PFSK-1 (cell line): ENCODE results near the gene SOWAHC.

Source experiments
- FOXP2 ChIP-seq: optimal IDR thresholded peaks from 2 replicates; pipeline ENCODE3; 2011; ENCODE audit warnings: borderline replicate concordance, control low read depth, inconsistent platforms; ENCODE audit not compliant: insufficient read depth; ENCODE audit errors: extremely low read length, extremely low read depth
- POLR2AphosphoS5 ChIP-seq: IDR thresholded peaks from 2 replicates; pipeline ENCODE4 v1.6.1; 2012; ENCODE audit warnings: low read depth, mild to moderate bottlenecking, control low read depth, low read length, moderate library complexity
- REST ChIP-seq, 2 experiments: IDR thresholded peaks; 2 replicates each; pipeline versions ENCODE4 v1.6.1 to v1.8.0; 2011 to 2012; ENCODE audit warnings: low read depth in 2 of 2, low read length in 2 of 2, control low read depth in 1 of 2, inconsistent platforms in 1 of 2, mild to moderate bottlenecking in 1 of 2, moderate library complexity in 1 of 2; ENCODE audit not compliant: insufficient read depth in 1 of 2
- SIN3A ChIP-seq: IDR thresholded peaks from 2 replicates; pipeline ENCODE4 v1.6.1; 2012; ENCODE audit warnings: mild to moderate bottlenecking, low read length, moderate library complexity, borderline replicate concordance; ENCODE audit not compliant: insufficient read depth
- TAF1 ChIP-seq: IDR thresholded peaks from 2 replicates; pipeline ENCODE4 v1.6.1; 2012; ENCODE audit warnings: low read length, control low read depth, borderline replicate concordance; ENCODE audit not compliant: insufficient read depth

The SOWAHC gene

GRCh38 chr2:109616184-109616583 is 2.0 kb downstream of the SOWAHC start:
- no peak for TF ChIP-seq SIN3A
- no peak for TF ChIP-seq POLR2AphosphoS5
- no peak for TF ChIP-seq FOXP2
- no peak for TF ChIP-seq REST (IDR thresholded peaks at IDR 0.05; ENCODE audit: insufficient read depth in 1 of 2, low read depth in 2 of 2, low read length in 2 of 2)
- no peak for TF ChIP-seq TAF1

GRCh38 chr2:109619032-109619615 is 5.0 kb downstream of the SOWAHC start:
- no peak for TF ChIP-seq REST (IDR thresholded peaks at IDR 0.05; ENCODE audit: insufficient read depth in 1 of 2, low read depth in 2 of 2, low read length in 2 of 2)
- no peak for TF ChIP-seq FOXP2
- no peak for TF ChIP-seq SIN3A
- TF ChIP-seq POLR2AphosphoS5, result no peak
- no peak for TF ChIP-seq TAF1

DNA sequence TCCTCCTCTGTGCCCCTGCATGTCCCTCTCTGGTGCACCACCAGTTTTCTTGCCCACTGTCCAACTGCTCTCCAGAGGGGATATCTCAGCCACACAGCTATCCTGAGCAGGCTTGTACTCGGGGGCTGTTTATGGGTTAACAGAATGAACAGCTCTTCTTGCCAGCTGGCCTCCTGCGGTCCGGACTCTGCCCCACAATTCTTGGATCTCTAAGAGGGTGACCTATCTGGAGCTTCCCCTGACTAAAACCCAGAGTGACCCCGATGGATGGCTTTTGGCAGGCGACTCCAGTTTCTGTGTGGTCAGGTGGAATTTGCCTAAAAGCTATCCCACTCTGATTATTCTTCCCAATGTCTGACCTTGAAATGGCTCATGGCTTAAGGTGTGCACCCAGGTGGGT is 9.1 kb downstream of the SOWAHC start:
- no peak for TF ChIP-seq POLR2AphosphoS5
- TF ChIP-seq SIN3A, result no peak
- TF ChIP-seq FOXP2, result no peak
- TF ChIP-seq TAF1, result no peak
- no peak for TF ChIP-seq REST (IDR thresholded peaks at IDR 0.05; ENCODE audit: insufficient read depth in 1 of 2, low read depth in 2 of 2, low read length in 2 of 2)

- TF ChIP-seq FOXP2 (no peak), REST (IDR thresholded peaks at IDR 0.05; ENCODE audit: insufficient read depth in 1 of 2, low read depth in 2 of 2, low read length in 2 of 2) (no peak)
Observed at GRCh38 chr2:109623923-109624322, 9.8 kb downstream of the SOWAHC start.

- no peak for TF ChIP-seq POLR2AphosphoS5
- no peak for TF ChIP-seq FOXP2
- TF ChIP-seq SIN3A, result no peak
- no peak for TF ChIP-seq TAF1
Observed at GRCh38 chr2:109624339-109624738, 10.2 kb downstream of the SOWAHC start.
